ENCODE results near the gene CDC42BPG.
A peak's percentile ranks its signal among the peaks of the same experiment; 100 is the strongest.

CDC42BPG gene

DNA sequence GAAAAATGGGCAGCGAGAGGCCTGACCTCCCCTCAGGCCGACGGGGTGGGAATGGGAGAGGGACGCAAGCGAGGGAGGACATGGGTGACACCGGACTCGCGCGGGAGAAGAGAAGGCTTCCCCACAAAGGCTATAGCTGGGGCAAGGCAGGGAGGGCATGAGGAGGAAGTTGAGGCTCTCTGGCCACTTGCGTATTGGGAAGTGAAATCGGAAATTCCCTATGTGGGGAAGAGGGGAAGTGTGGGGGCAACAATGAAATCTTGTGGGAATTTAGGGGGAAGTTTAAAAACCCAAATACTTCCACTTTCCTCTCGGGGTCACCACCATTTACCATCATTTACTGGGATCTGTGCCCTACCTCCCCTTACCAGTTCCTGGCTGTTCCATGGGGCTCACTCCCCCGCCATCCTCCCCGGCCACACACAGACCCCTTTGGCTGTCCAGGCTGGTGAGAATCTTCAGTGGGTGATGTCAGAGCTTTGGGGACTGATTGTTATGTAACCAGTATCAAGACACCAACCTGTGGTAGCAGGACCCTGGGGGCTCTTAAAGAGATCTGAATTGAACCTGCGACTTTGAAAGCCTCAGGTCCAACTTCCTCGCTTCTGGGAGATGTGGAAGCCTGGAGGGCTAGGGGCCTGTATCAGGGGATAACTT lies 34.9 kb upstream of the CDC42BPG start:
- peak; percentile 22 for DNase-seq (ENCODE audit: low spot score)

DNA sequence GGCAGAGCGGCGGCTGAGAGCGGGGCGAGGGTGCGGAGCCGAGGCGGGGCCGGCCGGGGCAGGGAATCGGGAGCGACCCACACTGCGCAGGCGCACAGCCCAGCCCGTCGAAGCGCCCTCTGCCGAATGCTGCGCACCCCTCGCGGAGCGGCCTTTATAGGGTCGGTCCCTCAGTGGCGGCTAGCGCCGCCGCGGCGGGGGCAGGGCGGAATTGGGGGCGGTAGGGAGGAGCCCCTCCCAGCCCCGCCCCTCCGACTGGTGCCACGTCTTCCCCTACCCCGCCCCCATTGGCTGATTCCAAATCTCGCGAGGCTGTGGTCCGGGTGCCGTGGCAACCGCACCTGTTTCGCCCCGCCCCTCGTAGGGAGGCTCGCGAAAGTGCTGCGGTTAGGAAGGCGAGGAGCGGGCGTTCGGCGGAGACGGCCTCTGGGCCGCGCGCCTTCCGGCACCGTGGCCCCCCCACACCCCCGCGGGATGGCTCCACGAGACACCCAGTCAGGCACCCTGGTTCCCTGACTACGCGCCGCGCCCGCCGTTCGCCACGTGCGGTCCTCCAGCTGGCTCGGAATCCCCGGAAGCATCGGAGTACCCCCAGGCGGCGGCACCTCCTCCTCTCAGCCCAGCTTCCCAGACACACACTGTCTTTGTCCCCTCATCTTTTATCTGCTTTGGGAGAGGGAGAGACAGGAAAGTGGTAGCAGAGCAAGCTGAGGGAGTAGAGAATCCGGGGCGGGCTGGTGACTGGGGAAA lies 34.2 kb upstream of the CDC42BPG start, which contains the start of gene EHD1:
Gene EHD1 (minus strand): TSS at position 128 of the 750 bp plus-strand sequence. CDS start 157 bp downstream, outside the sequence.
- peak; percentile 99 for DNase-seq (ENCODE audit: low spot score)

DNA sequence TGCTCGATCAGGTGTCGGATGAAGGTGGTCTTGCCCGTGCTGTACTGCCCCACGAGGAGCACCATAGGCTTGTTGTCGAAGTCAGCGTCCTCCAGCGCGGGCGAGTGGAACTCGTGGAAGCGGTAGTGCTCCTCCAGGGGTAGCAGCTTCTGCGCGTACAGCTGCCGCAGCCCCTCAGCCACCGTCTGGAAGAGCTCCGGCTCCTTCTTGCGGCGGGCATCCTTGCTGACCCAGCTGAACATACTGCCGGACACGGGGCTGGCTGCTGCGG lies 33.7 kb upstream of the CDC42BPG start:
- DNase-seq (ENCODE audit: low spot score), result no peak

DNA sequence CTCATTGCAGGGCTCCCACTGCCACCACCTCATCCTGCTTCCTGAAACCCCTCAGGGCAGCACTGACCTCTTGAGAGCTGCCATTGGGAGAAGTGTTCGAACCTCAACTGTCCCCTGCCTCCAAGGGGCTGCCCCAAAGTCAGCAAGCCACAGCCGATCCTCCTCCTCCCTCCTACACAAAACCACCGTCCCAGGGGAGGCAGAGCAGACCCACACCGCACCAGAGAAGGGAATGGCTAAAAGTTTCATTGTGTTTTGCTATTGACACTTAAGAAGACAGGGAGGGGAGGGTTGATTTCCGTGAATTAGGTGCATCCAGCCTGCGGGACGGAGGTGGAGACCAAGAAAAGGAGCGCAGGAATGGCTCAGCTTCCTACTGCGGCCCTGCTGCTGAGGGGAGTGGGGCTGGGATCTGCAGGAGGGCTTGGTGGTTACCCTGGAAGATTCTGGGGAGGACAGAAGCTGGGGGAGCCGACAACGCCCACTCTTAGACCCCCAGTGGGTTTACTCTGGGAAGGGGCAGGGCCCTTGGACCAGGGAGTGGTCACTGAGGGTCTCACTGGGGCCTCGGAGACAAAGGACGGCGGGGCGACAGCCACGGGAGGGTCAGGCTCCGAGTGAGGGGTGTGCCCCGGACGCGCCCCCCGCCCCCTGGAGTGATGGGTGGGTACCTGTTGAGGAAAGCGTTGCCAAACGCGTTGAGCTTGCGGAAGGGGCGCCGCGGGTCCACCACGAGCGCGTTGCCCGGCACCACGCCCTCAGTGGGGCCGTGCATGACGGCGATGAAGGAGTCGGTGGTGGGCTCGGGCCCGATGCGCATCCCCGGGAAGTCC lies 33.2 kb upstream of the CDC42BPG start:
- peak; percentile 38 for DNase-seq (ENCODE audit: low spot score)

DNA sequence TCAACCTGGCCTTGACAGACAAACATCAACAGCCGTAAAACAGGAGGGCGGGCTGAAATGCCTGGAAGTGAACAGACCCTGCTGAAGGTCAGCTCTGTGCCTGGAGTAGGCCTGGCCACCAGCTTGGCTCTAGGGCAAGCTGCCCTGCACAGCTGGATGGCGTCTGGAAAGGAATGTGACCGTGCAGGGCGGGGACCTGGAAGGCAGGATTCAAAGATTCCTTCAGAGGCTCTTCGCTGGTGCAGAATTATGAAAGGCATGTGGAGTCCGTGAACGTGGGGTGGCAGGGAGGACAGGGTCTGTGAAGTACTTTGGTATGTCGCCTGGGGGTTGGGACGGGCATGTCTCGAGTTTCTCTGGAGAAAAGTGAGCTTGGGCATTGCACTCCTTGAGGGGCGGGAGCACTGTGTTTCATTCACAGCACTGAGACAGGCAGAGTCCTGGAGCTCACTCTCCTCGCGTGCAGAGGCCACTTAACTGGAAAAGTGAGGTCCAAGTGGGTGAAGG lies 32.4 kb upstream of the CDC42BPG start:
- DNase-seq (ENCODE audit: low spot score), result no peak

DNA sequence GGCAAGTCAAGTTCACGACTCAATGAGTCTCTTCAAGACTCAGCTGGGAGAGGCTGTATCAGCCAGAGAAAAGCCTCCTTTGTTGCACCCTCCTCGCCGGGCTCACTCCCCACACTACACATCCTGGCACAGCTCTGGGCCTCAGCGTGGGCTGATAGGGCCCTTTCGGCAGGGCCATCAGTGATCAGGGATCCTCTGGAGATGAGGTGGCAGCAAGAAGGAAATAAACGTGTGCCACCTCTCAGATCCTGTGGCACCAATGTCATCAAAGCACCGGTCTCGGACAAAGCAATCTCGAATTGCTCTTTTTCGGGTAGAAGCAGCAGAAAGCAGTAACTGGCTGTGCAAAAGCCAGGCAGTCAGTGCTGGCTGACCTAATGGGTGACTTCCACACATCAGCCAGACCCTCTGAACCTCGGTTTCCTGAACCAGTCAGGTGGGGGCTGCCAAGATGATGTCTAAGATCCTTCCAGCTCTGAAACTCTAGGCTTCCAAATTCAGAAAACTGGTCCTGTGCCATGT lies 31.8 kb upstream of the CDC42BPG start:
- no peak for DNase-seq (ENCODE audit: low spot score)

DNA sequence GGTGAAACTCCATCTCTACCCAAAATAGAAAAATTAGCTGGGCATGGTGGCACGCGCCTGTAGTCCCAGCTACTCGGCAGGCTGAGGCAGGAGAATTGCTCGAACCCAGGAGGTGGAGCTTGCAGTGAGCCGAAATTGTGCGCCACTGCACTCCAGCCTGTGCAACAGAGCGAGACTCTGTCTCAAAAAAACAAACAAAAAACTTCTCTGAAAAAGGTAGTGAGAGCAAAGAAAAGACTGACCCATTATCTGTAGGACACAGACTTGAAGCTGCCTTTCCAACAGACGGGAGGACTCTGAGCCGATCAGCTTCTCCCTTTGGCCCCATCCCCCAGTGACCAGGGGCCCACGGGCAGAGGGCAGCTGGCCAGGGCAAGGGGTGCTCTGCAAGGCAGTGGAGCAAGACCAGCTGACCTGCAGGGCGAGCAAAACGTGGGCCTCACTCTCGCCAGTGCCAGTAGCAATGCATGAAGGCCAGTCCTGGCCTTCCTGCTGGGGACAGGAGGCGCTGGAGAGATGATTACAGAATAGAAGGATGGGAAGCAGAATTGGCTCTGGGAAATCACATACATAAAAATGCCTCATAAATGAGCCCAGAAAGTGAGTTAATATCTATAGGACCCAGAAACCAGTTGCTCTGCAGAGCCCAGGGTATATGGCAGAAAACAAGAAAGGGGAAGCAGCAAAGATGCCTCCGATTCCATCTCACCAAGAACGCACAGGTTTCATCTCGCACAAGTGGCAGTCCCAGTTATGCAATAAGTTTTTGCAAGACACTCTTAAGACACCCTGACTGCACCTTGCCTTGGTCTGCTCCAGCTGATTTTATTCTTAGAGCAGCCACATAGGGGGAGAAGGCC lies 31.1 kb upstream of the CDC42BPG start:
- DNase-seq (ENCODE audit: low spot score), result no peak

DNA sequence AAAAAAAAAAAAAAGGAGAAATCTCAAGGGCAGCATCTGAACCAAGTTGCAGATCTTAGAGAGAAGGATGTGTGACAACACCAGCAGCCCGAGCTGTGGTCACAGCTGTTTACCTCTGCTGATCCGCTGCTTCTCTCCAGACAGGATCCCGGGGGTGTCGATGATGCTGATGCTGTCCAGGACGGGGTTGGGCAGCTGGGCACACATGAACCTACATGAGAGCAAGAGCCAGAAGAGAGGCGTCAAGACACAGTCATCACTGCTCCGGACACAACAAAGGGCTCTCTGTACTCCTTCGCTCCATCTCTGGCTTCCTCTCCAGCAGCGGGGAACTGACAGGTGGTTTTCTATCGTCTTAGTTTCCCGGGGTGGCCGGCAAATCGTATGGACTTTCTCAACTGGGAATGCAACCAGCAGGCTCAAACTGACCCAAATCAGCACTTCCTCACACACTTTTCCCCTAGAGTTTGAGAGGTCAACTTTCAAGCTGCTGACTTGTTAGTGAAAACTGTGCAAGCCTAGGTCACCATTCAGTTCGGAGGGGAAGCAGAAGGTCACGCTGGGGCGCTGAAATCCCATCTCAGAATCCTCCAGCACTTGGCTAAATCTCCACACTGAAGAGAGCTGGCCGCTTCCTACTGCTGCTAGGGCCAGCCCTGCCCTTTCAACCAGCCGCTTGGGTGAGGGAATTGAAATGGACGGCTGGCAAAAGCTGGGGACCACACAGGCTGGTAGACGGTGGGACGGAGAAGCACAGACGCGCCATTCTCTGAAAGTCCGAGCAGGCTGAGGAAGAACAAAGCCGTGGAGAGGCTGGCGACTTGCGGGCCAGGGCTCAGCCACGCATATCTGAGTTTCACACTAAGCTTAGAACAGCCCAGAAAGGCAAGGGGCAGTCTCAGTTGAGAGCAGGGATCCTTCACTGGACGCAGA lies 30.1 kb upstream of the CDC42BPG start:
- DNase-seq (ENCODE audit: low spot score), result no peak

DNA sequence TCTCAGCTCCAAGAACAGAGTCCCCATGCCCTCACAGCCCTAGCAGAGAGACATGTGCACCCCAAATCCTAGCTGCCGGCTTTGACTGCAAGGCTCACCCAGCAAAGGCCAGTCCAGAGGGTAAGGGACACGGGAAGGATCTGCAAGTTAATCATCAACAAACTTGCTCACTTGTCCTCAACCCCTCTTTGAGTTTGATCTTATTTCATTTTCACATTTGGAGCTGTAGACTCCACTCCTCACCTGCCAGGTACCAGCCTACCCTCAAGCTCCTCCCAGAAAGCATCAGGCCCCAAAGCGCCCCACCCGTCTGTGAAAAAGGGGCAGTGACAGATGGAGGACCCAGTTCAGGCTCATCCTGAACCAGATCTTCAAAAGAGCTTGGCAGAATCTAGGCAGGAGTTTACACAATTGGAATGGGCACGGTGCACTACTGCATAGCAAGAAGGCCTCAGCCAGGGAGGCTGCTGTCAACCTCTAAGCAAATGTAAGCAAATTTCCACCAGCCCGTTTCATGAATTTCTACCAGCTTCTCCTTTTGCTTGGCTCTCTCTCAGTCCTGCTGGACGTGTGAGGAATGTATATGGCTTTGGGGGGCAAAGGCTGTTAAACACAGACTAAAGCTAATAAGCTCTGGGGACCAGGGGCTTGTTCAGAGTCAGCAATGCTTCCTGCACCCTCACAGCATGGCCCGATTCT lies 28.5 kb upstream of the CDC42BPG start:
- DNase-seq (ENCODE audit: low spot score), result no peak

DNA sequence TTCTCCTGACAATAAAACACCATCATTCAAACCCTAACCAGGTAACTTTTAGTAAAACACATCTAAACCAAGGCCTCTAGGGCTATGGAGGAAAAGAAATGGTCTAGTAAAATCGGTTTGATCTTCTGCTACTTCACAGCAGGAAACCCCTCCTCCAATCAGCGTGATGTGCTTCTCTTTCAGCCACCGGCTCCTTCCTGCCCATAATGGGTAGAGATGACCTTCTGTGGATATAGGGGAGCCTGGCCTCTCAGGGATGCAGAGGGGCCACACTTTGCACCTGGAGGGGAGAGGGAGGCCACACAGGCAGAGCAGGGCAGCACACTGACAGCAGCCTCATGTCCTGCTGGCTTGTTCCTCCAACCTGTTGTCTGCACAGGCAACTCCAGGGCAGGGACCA lies 27.0 kb upstream of the CDC42BPG start:
- DNase-seq (ENCODE audit: low spot score), result no peak

DNA sequence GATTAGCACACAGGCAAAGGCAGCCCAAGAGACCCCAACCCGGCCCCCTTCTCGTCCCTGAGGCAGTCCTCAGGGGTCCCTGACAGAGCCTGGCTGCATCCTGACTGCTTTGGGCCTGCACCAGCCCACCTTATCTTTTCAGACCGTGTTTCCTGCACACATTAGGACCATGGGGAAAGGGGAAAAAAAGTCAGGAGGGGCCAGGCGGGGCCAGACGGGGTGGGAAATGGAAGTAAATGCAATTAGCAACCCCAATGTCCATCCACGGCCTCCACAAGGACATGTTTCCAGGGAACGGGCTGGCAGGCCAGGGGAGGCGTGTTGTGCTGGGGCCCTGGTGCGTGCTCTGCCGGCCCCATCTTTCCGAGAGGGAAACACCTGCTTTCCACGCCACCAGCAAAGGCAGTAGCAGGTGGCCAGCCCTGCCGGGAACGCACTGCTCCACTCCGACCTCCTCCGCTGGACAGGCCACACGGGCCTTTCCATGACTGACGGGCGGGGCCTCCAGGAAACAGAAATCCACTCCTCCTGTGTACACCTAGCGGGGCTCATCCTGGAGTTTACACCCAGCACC lies 26.5 kb upstream of the CDC42BPG start:
- no peak for DNase-seq (ENCODE audit: low spot score)

DNA sequence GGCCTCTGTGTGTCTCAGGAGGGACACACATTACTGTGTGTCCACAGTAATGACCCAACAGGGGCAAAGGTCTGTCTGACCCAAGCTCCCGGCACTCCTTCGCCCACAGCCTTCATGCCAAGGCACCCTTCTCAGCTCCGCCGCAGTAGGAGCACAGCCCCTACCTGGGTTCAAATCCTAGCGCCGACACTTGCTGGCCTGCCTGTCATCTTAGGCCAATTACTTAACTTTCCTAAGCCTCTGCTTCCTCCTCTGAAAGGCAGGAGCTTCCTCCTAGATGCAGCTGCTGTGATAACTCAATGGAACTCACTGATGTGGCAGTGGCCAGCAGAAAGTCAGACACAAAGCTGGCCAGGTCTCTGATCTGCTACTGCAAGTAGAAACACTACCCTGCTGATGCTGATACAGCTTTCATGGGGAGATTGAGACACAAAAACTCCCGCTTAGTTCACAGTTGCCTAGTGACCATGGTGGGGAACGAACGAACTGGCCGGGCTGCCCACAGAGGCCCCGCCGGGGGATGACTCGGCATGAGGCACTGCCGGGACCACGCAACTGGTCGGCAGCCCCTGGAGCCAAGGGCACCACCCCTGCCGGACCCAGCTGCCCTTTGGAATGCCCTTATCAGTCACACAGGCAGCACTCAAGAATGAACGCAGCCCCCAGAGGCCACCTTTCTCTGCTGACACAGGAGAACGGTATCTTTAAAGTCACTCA lies 25.9 kb upstream of the CDC42BPG start:
- no peak for DNase-seq (ENCODE audit: low spot score)

DNA sequence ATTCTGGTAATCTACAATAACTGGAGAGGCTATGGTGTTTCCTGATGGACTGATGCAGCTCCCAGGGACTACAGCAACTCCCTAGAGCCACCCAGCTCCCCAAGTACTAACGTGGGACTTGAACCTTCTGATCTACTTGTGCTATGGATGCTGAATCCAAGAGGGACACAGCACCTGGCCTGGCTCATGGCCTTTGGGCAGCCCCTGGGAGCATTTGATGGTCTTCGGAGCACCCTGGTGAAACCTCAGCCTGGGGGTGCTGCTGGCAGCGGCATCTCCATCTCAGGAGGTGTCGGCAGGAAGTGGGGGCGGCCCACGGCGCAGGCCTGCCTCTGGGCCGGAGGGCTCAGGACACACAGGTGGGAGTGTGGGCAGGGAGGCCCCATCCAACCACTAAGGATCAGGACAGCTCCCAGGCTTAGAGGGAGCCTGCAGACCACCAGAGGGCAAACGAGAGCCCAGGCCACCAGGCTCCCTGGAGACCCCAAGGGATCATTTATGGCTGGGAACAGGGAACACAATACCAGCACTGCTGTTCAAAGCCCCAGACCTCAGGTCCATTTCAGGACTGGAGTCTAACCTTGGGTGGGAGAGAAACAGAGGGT lies 25.2 kb upstream of the CDC42BPG start:
- no peak for DNase-seq (ENCODE audit: low spot score)

DNA sequence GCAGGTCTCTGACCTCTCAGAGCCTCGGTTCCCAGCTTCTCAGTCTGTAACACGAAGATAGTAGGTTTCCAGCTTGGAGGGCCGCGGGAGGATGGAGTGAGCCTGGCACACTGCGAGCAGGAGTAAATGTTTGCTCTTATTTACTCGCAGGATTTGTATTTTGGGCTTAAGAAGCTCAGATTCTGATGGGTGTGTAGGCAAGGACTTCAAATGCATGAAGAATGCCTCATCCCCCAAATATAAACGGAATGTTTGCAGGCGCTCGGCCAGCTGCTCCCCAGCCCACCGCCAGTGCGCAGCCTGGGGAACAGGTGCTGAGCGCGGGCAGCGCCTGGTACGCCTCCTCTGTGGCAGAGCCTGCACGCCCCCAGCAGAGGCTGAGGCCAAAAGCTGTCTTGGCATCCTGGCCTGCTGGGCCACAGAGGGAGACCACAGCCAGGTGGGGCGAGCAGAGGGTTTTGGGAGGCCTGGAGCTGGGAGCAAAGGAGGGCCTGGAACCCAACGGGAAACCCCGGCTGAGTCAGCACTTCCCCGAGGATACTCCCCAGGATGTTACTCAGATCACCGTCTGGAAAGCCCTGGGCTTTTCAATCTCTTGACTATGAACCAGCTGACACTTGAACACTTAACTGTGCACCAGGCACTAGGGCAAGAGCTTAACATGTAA lies 24.6 kb upstream of the CDC42BPG start:
- DNase-seq (ENCODE audit: low spot score), result no peak

DNA sequence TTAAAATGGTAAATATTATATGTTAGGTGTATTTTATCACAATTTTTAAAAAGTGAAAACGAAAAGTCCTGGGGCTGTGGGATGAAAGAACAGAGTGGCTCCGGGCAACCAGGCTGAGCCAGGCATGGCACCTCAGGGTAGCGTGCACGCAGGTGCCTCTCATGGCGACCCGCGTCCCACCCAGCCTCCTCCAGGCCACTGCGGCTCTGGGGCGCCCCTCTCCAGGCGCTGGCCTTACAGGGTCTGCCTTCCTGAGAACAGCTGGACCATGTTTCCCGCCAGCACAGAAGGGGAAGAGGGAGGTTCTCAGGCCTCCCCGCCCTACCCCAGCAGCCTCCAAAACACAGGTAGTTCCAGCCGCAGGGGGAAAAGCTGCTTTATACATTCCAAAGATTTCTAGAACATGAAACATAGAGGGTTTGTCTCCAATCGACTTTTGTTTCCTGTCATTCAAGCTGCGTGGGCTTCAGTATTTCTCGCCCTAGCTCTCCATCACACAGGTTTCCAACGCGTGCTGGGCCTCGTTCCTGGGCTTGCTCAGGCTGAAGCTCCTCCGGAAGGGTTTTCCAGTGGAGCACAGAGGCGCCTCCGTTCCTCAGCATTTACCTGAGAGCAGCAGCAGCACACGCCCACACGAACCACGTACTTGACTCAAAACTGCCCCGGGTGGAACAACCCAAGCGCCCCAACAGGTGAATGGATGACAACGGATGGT lies 23.5 kb upstream of the CDC42BPG start:
- no peak for DNase-seq (ENCODE audit: low spot score)

DNA sequence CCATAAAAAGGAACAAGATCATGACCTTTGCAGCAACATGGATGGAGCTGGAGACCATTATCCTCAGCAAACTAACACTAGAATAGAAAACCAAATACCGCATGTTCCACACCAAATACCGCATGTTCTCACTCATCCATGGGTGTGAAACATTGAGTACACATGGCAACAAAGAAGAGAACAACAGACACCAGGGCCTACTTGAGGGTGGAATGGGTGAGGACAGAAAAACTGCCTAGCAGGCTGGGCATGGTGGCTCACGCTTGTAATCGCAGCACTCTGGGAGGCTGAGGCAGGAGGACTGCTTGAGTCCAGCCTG lies 21.7 kb upstream of the CDC42BPG start:
- DNase-seq (ENCODE audit: low spot score), result no peak

All from hematopoietic multipotent progenitor cell treated with erythropoietin and hydrocortisone succinate and interleukin-3 and kit ligand, for 17 days (in vitro differentiated cells).